ENCODE data around the gene LRIT1.

Gene LRIT1

DNA sequence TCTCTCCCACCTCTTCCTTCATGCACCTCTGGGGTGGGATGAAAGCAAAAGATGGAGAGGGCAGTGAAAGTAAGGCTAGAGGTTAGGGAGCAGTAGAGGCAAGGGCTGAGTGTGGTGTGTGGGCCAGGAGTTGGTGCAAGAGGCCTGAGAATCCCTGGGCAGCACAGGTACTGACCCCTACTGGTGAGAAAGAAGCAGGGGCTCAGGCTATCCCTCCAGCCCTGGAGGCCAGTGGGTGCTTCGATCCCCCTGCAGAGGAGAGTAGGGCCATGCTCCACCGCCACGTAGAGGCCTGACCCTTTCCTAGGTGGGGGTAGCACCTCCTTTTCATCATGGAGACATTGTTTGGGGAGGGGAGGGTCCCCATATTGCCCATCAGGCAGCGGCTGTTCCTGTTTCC, 37.2 kb downstream of the LRIT1 start:
- TF ChIP-seq, protein P1, sequence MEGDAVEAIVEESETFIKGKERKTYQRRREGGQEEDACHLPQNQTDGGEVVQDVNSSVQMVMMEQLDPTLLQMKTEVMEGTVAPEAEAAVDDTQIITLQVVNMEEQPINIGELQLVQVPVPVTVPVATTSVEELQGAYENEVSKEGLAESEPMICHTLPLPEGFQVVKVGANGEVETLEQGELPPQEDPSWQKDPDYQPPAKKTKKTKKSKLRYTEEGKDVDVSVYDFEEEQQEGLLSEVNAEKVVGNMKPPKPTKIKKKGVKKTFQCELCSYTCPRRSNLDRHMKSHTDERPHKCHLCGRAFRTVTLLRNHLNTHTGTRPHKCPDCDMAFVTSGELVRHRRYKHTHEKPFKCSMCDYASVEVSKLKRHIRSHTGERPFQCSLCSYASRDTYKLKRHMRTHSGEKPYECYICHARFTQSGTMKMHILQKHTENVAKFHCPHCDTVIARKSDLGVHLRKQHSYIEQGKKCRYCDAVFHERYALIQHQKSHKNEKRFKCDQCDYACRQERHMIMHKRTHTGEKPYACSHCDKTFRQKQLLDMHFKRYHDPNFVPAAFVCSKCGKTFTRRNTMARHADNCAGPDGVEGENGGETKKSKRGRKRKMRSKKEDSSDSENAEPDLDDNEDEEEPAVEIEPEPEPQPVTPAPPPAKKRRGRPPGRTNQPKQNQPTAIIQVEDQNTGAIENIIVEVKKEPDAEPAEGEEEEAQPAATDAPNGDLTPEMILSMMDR (IDR thresholded peaks at IDR 0.05; ENCODE audit: low read depth, low read length, missing control alignments), result peak; percentile 30
- DNase-seq (ENCODE audit: low read depth), result no peak
- in situ Hi-C loops (cut with HindIII; ENCODE audit: low sequenced_read_pairs), result no loop called here
- H3K4me3 ChIP-seq (ENCODE audit: low read depth, low read length), result no peak overlapping the region

DNA sequence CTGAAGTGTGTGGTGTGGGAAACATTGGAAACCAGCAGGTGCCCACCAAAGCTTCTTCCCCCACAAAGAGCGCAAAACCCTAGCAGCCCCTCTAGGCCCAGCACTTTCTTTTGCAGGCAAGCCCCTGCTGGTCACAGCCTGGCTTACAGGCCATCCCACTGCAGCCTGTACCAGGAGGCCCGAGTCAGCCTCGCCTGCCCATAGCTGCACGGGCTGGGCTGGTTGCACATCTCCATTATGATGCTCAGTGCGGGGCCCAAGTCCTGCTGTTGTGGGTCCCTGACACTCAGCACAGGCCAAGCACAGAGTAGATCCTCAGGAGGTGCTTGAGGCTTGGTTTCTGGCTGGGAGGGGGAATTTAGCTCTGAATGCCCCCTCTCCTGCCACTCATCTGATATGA, 39.0 kb downstream of the LRIT1 start:
- in situ Hi-C loops (cut with HindIII; ENCODE audit: low sequenced_read_pairs), result no loop called here
- H3K4me3 ChIP-seq (ENCODE audit: low read depth, low read length), result no peak overlapping the region
- TF ChIP-seq, protein P1 (IDR thresholded peaks at IDR 0.05; ENCODE audit: low read depth, low read length, missing control alignments), result no peak
- no peak for DNase-seq (ENCODE audit: low read depth)

DNA sequence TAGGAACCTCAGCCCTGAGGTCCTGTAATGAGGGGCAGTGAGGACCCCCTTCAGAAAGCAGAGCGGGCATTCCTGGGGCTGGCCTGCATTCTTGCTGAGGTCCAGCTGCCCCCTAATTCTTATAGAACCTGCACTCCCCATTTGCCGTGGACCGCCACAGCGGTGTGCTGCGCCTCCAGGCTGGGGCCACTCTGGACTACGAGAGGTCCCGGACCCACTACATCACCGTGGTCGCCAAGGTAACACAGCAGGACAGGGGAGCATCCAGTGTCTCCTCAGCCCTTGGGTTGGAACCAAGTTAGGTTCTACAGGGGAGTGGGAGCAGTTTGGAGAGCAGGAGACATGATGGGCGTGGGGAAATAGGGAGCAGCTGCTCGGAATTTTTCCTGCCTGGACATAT, 39.7 kb downstream of the LRIT1 start:
- DNase-seq (ENCODE audit: low read depth), result no peak
- in situ Hi-C loops (cut with HindIII; ENCODE audit: low sequenced_read_pairs), result no loop called here
- TF ChIP-seq, protein P1 (IDR thresholded peaks at IDR 0.05; ENCODE audit: low read depth, low read length, missing control alignments), result no peak
- no peak overlapping the region for H3K4me3 ChIP-seq (ENCODE audit: low read depth, low read length)

DNA sequence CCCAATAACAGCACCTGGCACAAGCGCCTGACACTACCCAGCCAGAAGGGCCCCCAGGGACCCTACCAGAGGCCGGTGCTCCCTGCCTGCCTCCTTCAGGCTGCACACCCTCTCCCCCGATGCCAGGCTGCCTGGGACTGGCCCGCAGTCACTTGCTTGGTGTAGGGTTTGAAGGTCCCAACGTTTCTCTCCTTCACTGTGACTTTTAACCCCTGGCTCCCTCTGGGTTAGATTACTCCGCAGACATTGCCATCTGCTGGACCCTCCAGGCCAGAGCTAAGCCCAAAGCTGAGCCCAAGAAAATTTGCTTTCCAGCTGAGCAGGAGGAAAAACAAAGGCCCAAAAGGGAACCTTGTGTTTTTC, 40.1 kb downstream of the LRIT1 start:
- in situ Hi-C loops (cut with HindIII; ENCODE audit: low sequenced_read_pairs), result no loop called here
- TF ChIP-seq, protein P1 (IDR thresholded peaks at IDR 0.05; ENCODE audit: low read depth, low read length, missing control alignments), result no peak
- DNase-seq (ENCODE audit: low read depth), result no peak
- H3K4me3 ChIP-seq (ENCODE audit: low read depth, low read length), result no peak overlapping the region

DNA sequence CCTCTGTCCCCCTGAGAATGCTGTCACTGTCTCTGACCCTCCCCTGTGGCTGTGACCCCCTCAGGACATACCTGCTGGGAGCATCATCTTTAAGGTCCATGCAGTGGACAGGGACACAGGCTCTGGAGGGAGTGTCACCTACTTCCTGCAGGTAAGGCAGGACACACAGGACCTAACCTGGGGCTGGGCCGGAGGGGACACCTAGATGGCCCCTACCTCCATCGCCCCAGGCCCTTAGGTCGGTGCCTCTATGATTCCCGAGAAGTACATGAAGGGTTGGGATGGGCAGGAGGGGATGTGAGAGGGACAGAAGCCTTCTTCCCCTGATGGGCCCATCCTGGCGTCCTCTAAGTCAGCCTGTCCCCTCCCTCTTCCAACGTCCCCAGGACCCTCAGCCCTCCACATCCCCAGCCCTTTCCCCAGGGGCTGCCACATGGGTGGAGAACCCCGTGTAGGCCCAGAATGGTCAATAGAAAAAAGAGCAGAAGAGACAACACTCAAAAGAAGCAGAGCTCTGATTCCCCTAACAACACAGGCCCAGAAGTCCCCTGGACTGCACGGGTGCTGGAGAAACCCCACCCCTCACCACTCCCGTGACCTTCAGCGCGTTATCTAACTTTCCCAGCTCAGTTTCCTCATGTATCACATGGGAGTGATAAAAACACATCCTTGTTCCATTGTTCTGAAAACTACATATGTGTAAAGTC, 40.7 kb downstream of the LRIT1 start:
- no peak overlapping the region for H3K4me3 ChIP-seq (ENCODE audit: low read depth, low read length)
- TF ChIP-seq, protein P1 (IDR thresholded peaks at IDR 0.05; ENCODE audit: low read depth, low read length, missing control alignments), result no peak
- in situ Hi-C loops (cut with HindIII; ENCODE audit: low sequenced_read_pairs), result no loop called here
- DNase-seq (ENCODE audit: low read depth), result no peak

DNA sequence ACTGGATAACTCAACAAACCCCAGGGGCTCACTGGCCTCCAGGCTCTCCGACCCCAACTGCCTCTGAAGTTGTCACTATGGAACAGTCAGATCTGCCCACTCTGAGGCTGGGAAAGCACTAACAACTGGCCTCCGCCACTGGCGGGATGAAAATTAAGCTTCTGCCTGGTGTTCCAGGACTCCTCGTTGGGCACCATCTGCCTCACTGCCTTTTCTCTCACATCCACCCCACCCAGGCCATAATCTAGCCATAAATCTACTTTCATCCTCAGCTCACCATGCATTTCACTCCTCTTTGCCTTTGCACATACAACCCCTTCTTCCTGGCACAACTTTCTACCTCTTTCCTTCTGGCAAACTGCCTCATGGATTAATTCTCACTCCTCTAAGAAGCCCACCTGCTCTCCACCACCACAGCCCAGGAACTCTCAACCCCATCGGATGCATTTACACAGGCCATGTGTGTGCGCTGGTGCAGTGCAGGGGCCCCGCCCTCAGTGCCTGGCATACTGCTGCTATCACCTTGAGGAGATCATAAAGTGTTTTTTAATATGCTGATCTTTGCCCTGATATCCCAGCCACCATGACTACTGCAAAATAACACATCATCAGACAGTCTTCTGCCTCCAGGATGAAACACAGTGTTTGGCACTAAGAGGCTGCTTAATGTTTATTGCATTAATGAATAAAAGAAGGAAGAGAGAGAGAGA, 43.0 kb downstream of the LRIT1 start:
- no peak for DNase-seq (ENCODE audit: low read depth)
- TF ChIP-seq, protein P1 (IDR thresholded peaks at IDR 0.05; ENCODE audit: low read depth, low read length, missing control alignments), result no peak
- no peak overlapping the region for H3K4me3 ChIP-seq (ENCODE audit: low read depth, low read length)
- in situ Hi-C loops (cut with HindIII; ENCODE audit: low sequenced_read_pairs), result no loop called here
